K562 (cell line): ENCODE results near the gene MTTP. TPM values are rescaled to one million over a fixed set of nuclear protein-coding genes. Genes with fewer than 3 reads are reported as not detected.

Source experiments
- ATF7 ChIP-seq: fragments of 450-650 bp; IDR thresholded peaks from 2 replicates; pipeline ENCODE4 v1.7.1; 2014; ENCODE audit warnings: mild to moderate bottlenecking, moderate library complexity
- CBFA2T2 ChIP-seq: fragments of 450-650 bp; conservative IDR thresholded peaks from 2 replicates; pipeline ENCODE4 v1.6.1; 2017; ENCODE audit warnings: mild to moderate bottlenecking
- CBFA2T3 ChIP-seq: fragments of 450-650 bp; IDR thresholded peaks from 2 replicates; pipeline ENCODE4 v1.6.1; 2017
- CBX8 ChIP-seq: fragments of 200-600 bp; sonication (generic); IDR thresholded peaks from 2 replicates; pipeline ENCODE4 v1.6.1; 2012; ENCODE audit warnings: borderline replicate concordance, mixed run types, low read depth, mild to moderate bottlenecking, moderate library complexity, mixed read lengths, low read length, control low read depth, inconsistent platforms; ENCODE audit not compliant: poor library complexity, severe bottlenecking; ENCODE audit errors: extremely low read depth
- DPF2 ChIP-seq: fragments of 450-650 bp; IDR thresholded peaks from 2 replicates; pipeline ENCODE4 v1.6.1; 2016
- EHMT2 ChIP-seq: fragments of 450-650 bp; IDR thresholded peaks from 2 replicates; pipeline ENCODE4 v1.6.1; 2018; ENCODE audit warnings: antibody characterized with exemption
- ELF1 ChIP-seq: fragments of 200-800 bp; sonication (Bioruptor generic); IDR thresholded peaks from 2 replicates; pipeline ENCODE4 v1.6.1; 2016; ENCODE audit warnings: missing genetic modification characterization, missing compliant biosample characterization
- FOXJ2 ChIP-seq: fragments of 200-800 bp; sonication (Bioruptor generic); IDR thresholded peaks from 2 replicates; pipeline ENCODE4 v1.6.1; 2016; ENCODE audit warnings: missing genetic modification characterization, missing compliant biosample characterization
- HDAC2 ChIP-seq: fragments of 450-650 bp; IDR thresholded peaks from 2 replicates; pipeline ENCODE4 v1.6.1; 2016; ENCODE audit warnings: mild to moderate bottlenecking
- HDAC3 ChIP-seq: fragments of 450-650 bp; IDR thresholded peaks from 2 replicates; pipeline ENCODE4 v1.6.1; 2018; ENCODE audit warnings: borderline replicate concordance, mild to moderate bottlenecking, moderate library complexity; ENCODE audit not compliant: partially characterized antibody
- HMG20A ChIP-seq: fragments of 450-650 bp; formaldehyde crosslinking; conservative IDR thresholded peaks from 2 replicates; pipeline ENCODE4 v1.4.0; 2020; ENCODE audit warnings: mild to moderate bottlenecking, mixed read lengths
- KHSRP ChIP-seq: fragments of 450-650 bp; IDR thresholded peaks from 2 replicates; pipeline ENCODE4 v1.6.1; 2017
- MAFK ChIP-seq: IDR thresholded peaks from 2 replicates; pipeline ENCODE4 v1.6.1; 2011; ENCODE audit warnings: low read length, improper control_type of control experiment
- NCOR1 ChIP-seq: fragments of 450-650 bp; IDR thresholded peaks from 2 replicates; pipeline ENCODE4 v1.6.1; 2016; ENCODE audit warnings: mild to moderate bottlenecking, moderate library complexity
- PML ChIP-seq: IDR thresholded peaks from 2 replicates; pipeline ENCODE4 v1.6.1; 2012; ENCODE audit warnings: low read length, inconsistent platforms
- RCOR1 ChIP-seq, 2 experiments: IDR thresholded peaks; 2 replicates each; pipeline ENCODE4 v1.6.1; 2012; ENCODE audit warnings: low read depth in 2 of 2, low read length in 2 of 2, borderline replicate concordance in 1 of 2, improper control_type of control experiment in 1 of 2
- RFX5 ChIP-seq: IDR thresholded peaks from 2 replicates; pipeline ENCODE4 v1.6.1; 2011; ENCODE audit warnings: low read depth, mild to moderate bottlenecking, improper control_type of control experiment, low read length
- SMARCA4 ChIP-seq: fragments of 450-650 bp; IDR thresholded peaks from 2 replicates; pipeline ENCODE4 v1.6.1; 2016
- SRF ChIP-seq, 2 experiments: fragments of 250-450, 450-650 bp in 1 of 2; sonication (Bioruptor Pico) in 1 of 2; sonication (generic) in 1 of 2; formaldehyde crosslinking; IDR thresholded peaks; 2 replicates each; pipeline versions ENCODE4 v1.5.0 to v1.5.1; 2020 to 2022; ENCODE audit warnings: mild to moderate bottlenecking in 1 of 2, missing genetic modification reagents in 1 of 2
- ZNF324 ChIP-seq: fragments of 250-450 bp; sonication (Bioruptor Pico); IDR thresholded peaks from 2 replicates; pipeline ENCODE4 v1.4.0; 2020; ENCODE audit warnings: mild to moderate bottlenecking
- ZNF384 ChIP-seq: IDR thresholded peaks from 2 replicates; pipeline ENCODE4 v1.6.1; 2012; ENCODE audit warnings: low read depth, low read length, improper control_type of control experiment
- ZNF707 ChIP-seq: fragments of 250-450 bp; sonication (Bioruptor Pico); conservative IDR thresholded peaks from 2 replicates; pipeline ENCODE4 v1.8.0; 2022; ENCODE audit warnings: inconsistent platforms, mild to moderate bottlenecking, moderate library complexity
- polyA plus RNA-seq, 8 experiments: library from polyadenylated mRNA; depleted of rRNA in 4 of 8; stranded (reverse) in 5 of 8; unstranded in 3 of 8; fragments of >200 nt; fragmentation: Nextera tagmentation in 2 of 8; fragmentation: Illumina TruSeq in 1 of 8; extraction: Ambion mirVana in 2 of 8; extraction: Trizol in 1 of 8; gene quantifications; 2 replicates each; pipeline versions ENCODE4 v1.2.1 to v1.2.3, GENCODE V29; 2011 to 2014; ENCODE audit warnings: inconsistent platforms in 1 of 8, missing spikeins in 1 of 8
- total RNA-seq, 7 experiments: library from RNA; depleted of rRNA in 6 of 7; stranded (reverse); fragments of >200 nt in 6 of 7; fragmentation: Illumina TruSeq in 2 of 7; extraction: Trizol in 2 of 7; gene quantifications; 2 replicates each; pipeline versions ENCODE4 v1.2.1 to v1.2.3, GENCODE V29; 2011 to 2021; ENCODE audit warnings: low replicate concordance in 1 of 7
- TF ChIP-seq, protein P1 (sequence below), 2 experiments: IDR thresholded peaks in 1 of 2; conservative IDR thresholded peaks in 1 of 2; 2 replicates each; pipeline ENCODE4 v1.6.1; 2016; ENCODE audit warnings: low read depth in 2 of 2, mild to moderate bottlenecking in 1 of 2, missing compliant biosample characterization in 1 of 2, missing genetic modification characterization in 1 of 2, moderate library complexity in 1 of 2
- TF ChIP-seq, protein P2 (sequence below): fragments of 250-450 bp; sonication (Bioruptor Pico); IDR thresholded peaks from 2 replicates; pipeline ENCODE4 v1.8.0; 2022; ENCODE audit warnings: inconsistent platforms, mild to moderate bottlenecking, moderate library complexity, borderline replicate concordance
- TF ChIP-seq, protein P3 (sequence below), 2 experiments: fragments of 250-450 bp in 1 of 2; fragments of 450-650 bp in 1 of 2; sonication (Bioruptor Pico) in 1 of 2; IDR thresholded peaks; 2 replicates each; pipeline versions ENCODE4 v1.6.1 to v1.8.0; 2016 to 2021; ENCODE audit warnings: mild to moderate bottlenecking in 2 of 2, moderate library complexity in 2 of 2, missing compliant biosample characterization in 1 of 2, missing genetic modification characterization in 1 of 2

MTTP gene
- total and polyA plus RNA-seq, 9 of the 15 experiments (the other 6 are each of a cell fraction or from before 2014, with no cell fraction given): 0.01 to 0.29 (median 0.04) TPM; not detected in 2

DNA sequence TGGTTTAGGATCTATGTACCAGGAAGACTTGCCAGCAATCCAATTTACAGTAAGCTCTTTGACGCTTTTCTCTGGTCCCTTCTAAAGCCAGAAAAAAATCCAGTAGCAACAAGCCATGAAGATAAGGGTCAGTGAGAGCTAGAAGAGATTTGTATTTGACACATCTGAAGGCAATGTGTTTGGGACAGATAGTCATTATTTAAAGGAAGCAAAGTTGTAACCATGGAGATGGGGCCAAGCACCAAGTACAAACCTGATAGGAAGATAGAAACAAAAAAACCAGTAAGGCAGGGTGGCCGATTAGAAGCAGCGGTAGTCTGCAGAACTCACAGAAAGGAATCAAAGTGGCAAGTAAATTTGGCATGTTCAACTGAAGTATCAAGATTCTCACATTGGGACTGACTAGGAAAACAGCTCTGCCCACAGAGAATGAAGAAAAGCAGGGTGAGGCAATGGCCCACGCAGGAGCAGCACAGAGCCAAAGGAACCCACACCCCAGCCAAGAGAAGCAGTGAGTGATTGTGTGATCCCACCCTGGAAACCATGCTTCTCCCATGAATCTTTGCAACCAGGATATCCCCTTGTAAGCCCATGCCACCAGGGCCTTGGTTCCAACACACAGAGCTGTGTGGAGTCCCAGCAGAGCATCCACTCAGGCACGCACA lies 95.9 kb downstream of the MTTP start (continued):
- TF ChIP-seq, protein P1, sequence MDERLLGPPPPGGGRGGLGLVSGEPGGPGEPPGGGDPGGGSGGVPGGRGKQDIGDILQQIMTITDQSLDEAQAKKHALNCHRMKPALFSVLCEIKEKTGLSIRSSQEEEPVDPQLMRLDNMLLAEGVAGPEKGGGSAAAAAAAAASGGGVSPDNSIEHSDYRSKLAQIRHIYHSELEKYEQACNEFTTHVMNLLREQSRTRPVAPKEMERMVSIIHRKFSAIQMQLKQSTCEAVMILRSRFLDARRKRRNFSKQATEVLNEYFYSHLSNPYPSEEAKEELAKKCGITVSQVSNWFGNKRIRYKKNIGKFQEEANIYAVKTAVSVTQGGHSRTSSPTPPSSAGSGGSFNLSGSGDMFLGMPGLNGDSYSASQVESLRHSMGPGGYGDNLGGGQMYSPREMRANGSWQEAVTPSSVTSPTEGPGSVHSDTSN (CRISPR knock-in tag; IDR thresholded peaks at IDR 0.05; ENCODE audit: low read depth): no peak
- TF ChIP-seq, protein P1 (tag; conservative IDR thresholded peaks at IDR 0.05; ENCODE audit: low read depth): peak; percentile 66
- TF ChIP-seq KHSRP: no peak
- TF ChIP-seq PML: peak; percentile 69; the same call in 1 of the 2 replicates
- peak; percentile 64 for TF ChIP-seq ZNF384
- TF ChIP-seq, protein P2, sequence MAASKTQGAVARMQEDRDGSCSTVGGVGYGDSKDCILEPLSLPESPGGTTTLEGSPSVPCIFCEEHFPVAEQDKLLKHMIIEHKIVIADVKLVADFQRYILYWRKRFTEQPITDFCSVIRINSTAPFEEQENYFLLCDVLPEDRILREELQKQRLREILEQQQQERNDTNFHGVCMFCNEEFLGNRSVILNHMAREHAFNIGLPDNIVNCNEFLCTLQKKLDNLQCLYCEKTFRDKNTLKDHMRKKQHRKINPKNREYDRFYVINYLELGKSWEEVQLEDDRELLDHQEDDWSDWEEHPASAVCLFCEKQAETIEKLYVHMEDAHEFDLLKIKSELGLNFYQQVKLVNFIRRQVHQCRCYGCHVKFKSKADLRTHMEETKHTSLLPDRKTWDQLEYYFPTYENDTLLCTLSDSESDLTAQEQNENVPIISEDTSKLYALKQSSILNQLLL: no peak
- peak; percentile 19 for TF ChIP-seq HDAC3
- TF ChIP-seq HDAC2: peak; percentile 93
- no peak for TF ChIP-seq MAFK
- no peak for TF ChIP-seq ZNF324
- no peak for TF ChIP-seq CBX8
- TF ChIP-seq, protein P3, sequence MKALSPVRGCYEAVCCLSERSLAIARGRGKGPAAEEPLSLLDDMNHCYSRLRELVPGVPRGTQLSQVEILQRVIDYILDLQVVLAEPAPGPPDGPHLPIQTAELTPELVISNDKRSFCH (CRISPR knock-in tag; IDR thresholded peaks at IDR 0.05): no peak
- TF ChIP-seq, protein P3 (tag; IDR thresholded peaks at IDR 0.05): no peak
- TF ChIP-seq RFX5: no peak
- TF ChIP-seq SMARCA4: peak; percentile 71; the same call in 1 of the 2 replicates
- TF ChIP-seq ATF7: no peak
- peak; percentile 70 for TF ChIP-seq DPF2
- peak; percentile 84 for TF ChIP-seq CBFA2T3
- TF ChIP-seq RCOR1 (IDR thresholded peaks at IDR 0.05; ENCODE audit: borderline replicate concordance in 1 of 2, low read depth in 2 of 2, low read length in 2 of 2): peak; percentile 71 to 98; a peak in 3 of 4 replicates
- no peak for TF ChIP-seq SRF (CRISPR knock-in tag; IDR thresholded peaks at IDR 0.05)
- no peak for TF ChIP-seq ZNF707 (CRISPR knock-in tag)
- peak; percentile 81; the same call in 1 of the 2 replicates for TF ChIP-seq HMG20A (CRISPR knock-in tag)
- TF ChIP-seq EHMT2: no peak
- TF ChIP-seq ELF1 (tag): no peak
- peak; percentile 99 for TF ChIP-seq FOXJ2
- peak; percentile 78 for TF ChIP-seq CBFA2T2
- peak; percentile 69 for TF ChIP-seq NCOR1
